ENCODE results near the gene UBE2I. TPM values are rescaled to one million over a fixed set of nuclear protein-coding genes. Genes with fewer than 3 reads are reported as not detected.

UBE2I gene
- total RNA-seq, 1 experiment from 2014 or later = 290 TPM

DNA sequence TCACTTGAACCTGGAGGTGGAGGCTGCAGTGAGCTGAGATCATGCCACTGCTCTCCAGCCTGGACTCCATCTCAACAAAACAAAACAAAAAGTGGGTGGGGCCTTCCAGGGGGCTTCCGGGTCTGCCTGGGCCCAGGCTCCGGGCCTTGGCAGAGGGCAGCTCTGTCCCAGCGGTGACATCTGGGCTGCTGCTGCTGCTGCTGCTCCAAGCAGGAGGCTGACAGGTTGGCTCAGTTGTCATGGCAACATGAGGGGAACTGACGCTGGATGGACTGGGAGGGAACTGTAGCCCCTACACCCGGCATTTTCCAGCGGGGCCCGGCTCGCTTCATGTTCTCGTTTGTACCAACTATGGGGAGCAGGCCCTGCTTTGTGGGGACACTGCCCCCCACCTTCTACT lies 28.1 kb downstream of the UBE2I start:
- Mint-ChIP-seq H3K27ac (no peak overlapping the region), H3K4me1 (peaks cover 3 to 10% of the 10 kb centered on the region in 2 experiments; a peak in 2 of 4 replicates), H3K27me3 (ENCODE audit: low read depth) (peaks cover 50% of the 10 kb centered on the region), H3K36me3 (ENCODE audit: insufficient read depth in 1 of 3, low read depth in 3 of 3) (no peaks in the 10 kb centered on the region), H3K9me3 (no peaks in the 10 kb centered on the region), H3K4me3 (no peak overlapping the region)
- Histone ChIP-seq H2BK5ac (ENCODE audit: insufficient read length, low read length) (no peak overlapping the region), H2BK12ac (ENCODE audit: insufficient read length, low read depth, low read length) (no peak overlapping the region), H3K56ac (ENCODE audit: insufficient read length, low read depth, low read length) (no peak overlapping the region), H3K4ac (ENCODE audit: low read depth, low read length) (no peak overlapping the region), H3K4me2 (ENCODE audit: insufficient read depth, insufficient read length, low read length) (no peak overlapping the region), H4K8ac (replicated peaks; ENCODE audit: insufficient read length, low read depth, low read length) (no peak overlapping the region), H3K79me1 (ENCODE audit: insufficient read depth, low read depth, low read length, poor library complexity, severe bottlenecking) (no peaks in the 10 kb centered on the region), H3T11ph (ENCODE audit: low read length) (no peak overlapping the region), H2AK5ac (ENCODE audit: insufficient read length, low read length) (no peak overlapping the region), H3K79me2 (ENCODE audit: insufficient read depth, low read length) (no peaks in the 10 kb centered on the region), H4K20me1 (ENCODE audit: control insufficient read depth, insufficient read depth, insufficient read length) (no peaks in the 10 kb centered on the region), H3K27ac (ENCODE audit: insufficient read length, low read depth, low read length) (no peak overlapping the region), H3K9ac (ENCODE audit: extremely low read depth, insufficient read length, low read length) (no peak overlapping the region), H3K27me3 (ENCODE audit: insufficient read depth, low read length) (peaks cover 16% of the 10 kb centered on the region; the same call in 1 of the 2 replicates), H2BK20ac (ENCODE audit: low read depth, low read length, poor library complexity, severe bottlenecking) (no peak overlapping the region), H3K18ac (ENCODE audit: insufficient read length, low read depth, low read length) (no peak overlapping the region), H2BK120ac (ENCODE audit: low read depth, low read length, poor library complexity, severe bottlenecking) (no peak overlapping the region), H4K5ac (ENCODE audit: insufficient read length, low read depth, low read length) (no peak overlapping the region), H4K91ac (ENCODE audit: insufficient read length, low read depth, low read length) (no peak overlapping the region), H3K14ac (ENCODE audit: insufficient read depth, low read length) (no peak overlapping the region), H3K23ac (ENCODE audit: insufficient read length, low read depth, low read length) (no peak overlapping the region), H2AFZ (ENCODE audit: low read length) (no peak overlapping the region), H2BK15ac (ENCODE audit: low read depth, low read length) (no peak overlapping the region), H3K4me1 (ENCODE audit: insufficient read depth, low read length) (no peaks in the 10 kb centered on the region), H3K9me3 (ENCODE audit: control insufficient read depth, low read depth, low read length) (no peaks in the 10 kb centered on the region), H3K23me2 (ENCODE audit: insufficient read length, low read depth, low read length, poor library complexity, severe bottlenecking) (peaks cover 13% of the 10 kb centered on the region)
- WGBS (ENCODE audit: extremely low coverage, insufficient read length, low lambda C conversion rate) = no CpG with 5 or more reads among the region's 9 CpGs
- no peak for DNase-seq
- no peak for TF ChIP-seq CTCF (conservative IDR thresholded peaks at IDR 0.05)

Measured in H9 (cell line).